Stimulated activated CD8-positive, alpha-beta memory T cell treated with anti-CD3 and anti-CD28 coated beads, Interleukin-4, amount 100 ng/mL, for 24 hours (primary cell): ENCODE results near the gene SFMBT1.

Experiments
- DNase-seq: peaks from one replicate; pipeline ENCODE4 v3.0.0-alpha.2; 2020; ENCODE audit warnings: low read depth

The SFMBT1 gene

DNA sequence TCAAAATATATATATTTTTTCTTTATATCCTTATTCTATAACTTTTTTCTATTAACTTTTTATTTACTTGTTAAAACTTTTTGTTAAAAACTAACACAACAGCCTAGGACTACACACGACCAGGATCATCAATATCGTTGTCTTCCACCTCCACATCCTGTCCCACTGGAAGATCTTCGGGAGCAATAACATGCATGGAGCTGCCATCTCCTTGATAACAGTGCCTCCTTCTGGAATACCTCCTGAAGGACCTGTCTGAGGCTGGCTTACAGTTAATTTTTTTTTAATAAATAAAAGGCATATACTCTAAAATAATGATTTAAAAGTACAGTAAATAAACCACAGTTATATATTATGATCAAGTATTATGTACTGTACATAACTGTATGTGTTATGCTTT, 58.9 kb downstream of the SFMBT1 start:
- DNase-seq: no peak

DNA sequence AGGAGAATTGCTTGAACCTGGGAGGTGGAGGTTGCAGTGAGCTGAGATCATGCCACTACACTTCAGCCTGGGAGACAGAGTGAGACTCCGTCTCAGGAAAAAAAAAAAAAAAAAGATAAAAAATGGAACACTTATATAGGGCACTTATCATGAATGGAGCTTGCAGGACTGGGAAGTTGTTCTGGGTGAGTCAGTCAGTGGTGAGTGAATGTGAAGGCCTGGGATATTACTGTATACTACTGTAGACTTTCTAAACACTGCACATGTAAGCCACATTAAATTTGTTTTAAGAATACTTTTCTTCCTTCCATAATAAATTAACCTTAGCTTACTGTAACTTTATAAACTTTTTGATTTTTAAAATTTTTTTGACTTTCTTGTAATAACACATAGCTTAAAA, 59.8 kb downstream of the SFMBT1 start:
- DNase-seq: no peak

DNA sequence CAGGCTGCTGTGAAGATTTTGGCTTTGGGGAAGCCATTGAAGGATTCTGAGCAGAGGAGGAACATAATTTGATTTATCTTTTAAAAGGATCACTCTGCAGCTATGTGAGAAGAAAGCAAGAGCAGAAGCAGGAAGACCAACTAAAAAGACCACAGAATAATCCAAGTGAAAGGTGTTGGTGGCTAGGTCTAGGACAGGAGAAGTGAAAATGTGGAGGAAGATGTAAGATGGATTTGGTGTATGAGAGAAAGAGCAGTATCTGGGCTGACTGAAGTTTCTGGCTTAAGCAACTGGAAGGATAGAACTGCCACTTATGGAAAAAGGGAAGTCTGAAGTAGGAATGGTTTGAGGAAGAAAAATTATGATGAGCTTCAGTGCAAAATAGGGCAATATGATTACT, 62.0 kb downstream of the SFMBT1 start:
- DNase-seq: no peak

DNA sequence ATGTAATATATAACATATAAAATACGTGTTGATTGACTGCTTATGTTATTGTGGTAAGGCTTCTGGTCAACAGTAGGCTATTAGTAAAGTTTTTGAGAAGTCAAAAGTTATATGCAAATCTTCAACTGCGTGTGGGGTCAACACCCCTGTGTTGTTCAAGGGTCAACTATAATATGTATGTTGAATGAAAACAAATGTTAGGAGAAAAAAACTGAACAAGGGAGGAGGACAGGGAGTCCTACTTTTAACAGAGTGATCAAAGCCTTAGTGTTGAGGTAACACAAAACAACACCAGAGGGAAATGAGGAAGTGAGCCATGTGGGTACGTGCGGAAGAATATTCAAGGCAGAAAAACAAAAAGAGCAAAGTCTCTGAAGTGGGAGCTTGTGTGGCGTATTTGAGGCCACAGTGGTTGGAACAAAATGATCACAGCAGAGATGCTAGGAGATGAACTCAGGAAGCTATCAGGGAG, 62.5 kb downstream of the SFMBT1 start:
- DNase-seq: peak; percentile 34

DNA sequence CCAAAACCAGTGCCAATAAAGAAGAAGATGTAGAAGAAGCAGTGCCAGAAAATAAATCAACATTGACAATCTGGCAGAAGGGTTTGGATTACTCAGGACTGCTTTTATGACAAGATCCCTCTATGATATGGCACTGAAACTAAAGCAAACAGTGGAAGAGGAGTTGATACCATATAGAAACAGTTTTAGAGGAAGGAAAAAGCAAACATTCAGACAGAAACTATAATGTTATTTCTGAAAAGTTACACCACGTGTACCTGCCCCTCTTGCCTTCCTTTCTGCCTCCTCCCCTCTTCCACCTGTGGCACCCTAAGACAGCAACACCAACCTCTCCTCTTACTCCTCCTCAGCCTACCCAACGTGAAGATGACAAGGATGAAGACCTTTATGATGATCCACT, 63.0 kb downstream of the SFMBT1 start:
- no peak for DNase-seq

DNA sequence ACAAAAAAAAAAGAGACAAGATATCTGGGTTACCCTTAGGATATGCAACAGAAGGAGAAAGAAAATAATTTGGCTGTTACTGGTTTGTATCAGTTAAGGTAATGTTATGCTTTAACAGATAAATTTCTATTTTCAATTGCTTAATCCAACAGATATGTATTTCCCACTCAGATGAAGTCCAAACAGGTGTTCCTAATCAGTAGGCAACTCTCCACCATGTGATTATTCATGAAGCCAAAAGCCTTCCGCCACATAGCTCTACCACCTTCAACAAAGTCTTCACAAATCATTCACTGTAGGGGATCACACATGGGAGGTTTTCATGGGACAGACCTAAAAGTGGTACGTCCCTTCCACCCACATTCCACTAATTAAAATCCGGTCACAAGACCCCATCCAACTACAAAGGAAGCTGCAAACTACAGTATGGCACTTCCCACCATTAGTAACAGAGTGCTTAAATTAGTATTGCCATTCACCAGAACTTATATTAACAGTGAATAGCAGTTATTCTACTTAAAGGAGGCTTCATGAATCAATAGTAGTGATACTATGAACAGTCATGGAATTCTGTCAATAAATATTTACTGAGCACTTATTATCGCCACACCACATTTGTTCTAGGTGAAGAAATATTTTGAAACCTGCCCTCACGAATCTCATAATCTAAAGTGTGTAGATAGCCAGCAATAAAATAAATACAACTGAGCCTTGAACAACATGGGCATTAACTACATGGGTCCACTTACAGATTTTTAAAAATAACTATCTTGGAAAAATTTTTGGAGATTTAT, 66.5 kb downstream of the SFMBT1 start:
- no peak for DNase-seq

DNA sequence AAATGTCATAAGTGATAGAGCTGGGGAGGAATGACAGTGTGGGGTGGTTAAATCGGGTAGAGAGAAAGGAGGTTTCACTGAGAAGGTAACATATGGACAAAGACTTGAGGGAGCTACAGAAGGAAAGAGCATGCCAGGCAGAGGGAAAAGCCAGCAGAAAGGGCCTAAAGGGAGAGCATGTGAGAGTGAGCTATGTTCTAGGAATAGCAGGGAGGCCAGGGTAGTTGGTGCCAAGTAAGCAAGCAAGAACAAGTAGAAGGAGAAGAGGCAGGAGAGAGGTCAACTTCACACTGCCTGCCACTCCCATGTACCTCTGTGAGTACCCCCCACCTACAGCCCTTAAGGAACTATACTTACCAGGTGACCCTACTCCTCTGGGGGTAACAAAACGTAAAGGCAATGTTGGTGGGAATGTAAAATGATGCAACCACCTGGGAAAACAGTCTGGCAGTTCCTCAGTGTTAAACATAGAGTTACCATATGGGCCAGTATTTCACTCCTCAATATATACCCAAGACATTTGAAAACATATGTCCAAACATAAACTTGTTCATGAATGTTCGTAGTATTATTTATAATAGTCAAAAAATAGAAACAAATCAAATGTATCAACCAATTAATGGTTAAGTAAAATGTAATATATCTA, 67.6 kb downstream of the SFMBT1 start:
- no peak for DNase-seq

DNA sequence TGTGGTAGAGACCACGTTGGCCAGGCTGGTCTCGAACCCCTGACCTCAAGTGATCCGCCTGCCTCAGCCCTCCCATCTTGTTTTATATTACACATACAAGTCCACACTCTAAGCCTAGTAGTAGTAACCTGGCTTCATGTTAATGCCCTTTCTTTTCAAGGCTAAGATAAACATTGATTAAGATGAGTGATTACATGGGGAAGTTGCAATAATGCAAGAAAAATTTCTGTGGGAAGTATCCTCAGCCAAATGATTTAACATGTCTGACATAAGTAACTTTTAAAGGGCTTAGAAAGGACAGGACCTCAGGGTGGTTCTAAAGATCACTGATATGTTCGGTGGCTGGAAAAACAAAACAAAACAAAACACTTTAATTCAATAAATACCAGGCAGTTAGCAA, 72.1 kb downstream of the SFMBT1 start:
- DNase-seq: no peak

DNA sequence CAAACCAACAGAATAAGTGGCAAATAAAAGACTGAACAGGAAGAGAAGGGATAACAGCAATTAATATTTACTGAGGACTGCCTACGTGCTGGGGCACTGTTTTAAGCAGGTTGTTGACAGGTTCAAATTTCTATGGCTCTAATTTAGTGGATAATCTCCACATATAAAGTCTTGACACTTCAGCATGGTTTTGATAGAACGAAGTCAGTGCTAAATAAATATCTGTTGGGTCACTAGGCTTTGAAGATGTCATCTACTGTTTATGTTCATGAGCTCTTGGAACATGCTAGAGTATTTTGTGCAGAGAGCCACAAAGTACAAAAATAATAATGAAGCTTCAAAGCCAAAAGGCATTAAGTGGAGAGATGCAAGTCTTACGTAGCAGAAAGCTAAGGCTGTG, 74.0 kb downstream of the SFMBT1 start:
- no peak for DNase-seq

DNA sequence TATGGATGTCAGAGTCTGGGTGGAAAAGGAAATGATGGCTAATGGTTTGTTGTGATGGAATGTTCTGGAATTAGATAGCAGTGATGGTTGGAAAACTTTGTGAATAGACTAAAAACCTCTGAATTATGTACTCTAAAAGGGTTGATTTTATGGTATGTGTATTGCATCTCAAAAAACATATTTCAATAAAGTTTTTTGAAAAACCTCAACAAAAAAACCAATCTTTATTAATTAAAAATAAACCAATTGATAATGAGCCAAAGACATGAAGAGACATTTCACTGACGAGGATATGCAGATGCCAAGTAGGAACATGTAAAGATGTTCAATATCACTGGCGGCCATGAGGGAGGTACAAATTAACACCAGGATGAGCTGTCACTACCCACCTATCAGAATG, 78.5 kb downstream of the SFMBT1 start:
- no peak for DNase-seq

DNA sequence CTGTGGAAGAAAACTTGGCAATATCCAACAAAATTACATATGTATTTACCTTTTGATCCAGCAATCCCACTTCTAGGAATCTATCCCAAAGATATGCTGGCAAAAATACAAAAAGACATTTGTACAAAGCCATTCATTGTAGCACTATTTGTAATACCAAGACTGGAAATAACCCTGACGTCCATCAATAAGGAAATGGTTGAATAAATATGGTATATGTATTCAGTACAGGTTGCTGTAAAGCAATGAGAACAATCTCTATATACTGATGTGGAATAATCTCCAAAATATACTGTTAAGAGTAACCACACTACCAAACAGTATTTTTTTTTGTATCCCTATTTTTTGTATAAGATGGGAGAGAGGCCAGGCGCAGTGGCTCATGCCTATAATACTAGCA, 83.7 kb downstream of the SFMBT1 start:
- no peak for DNase-seq

DNA sequence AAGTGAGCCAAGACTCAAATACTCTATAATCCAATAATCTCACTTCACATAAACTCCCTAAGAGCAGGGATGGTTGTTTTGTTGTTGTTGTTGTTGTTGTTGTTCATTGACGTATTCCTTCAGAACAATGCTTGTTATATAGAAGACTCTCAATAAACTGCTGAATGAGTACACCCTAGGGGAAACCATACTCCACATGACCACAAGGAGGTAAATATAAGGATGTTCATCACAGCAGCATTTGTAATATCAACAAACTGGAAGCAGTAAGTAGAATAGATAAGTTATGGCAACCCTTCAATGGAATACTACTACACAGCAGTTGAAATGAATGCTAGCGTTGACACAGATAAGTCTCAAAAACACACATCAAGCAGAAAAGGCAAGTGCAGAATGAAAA, 86.1 kb downstream of the SFMBT1 start:
- no peak for DNase-seq

DNA sequence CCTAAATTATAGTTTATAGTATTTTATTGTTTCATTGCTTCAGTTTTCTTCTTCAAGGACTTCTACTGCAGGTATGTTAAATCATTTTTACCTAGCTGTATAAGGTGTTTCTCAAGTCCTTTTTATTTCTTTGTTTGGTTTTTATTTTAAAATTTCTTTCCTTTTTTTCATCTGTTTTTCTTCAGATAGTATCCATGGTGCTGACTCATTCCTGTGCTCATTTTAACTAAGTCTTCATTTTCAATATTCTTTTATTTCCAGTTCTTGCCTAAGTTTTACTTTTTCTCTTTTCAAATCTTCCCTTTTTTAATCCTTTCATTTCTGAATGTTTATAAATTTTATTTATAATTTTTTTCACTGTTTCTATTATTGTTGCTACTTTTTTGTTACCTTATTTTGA, 106.3 kb downstream of the SFMBT1 start:
- no peak for DNase-seq

DNA sequence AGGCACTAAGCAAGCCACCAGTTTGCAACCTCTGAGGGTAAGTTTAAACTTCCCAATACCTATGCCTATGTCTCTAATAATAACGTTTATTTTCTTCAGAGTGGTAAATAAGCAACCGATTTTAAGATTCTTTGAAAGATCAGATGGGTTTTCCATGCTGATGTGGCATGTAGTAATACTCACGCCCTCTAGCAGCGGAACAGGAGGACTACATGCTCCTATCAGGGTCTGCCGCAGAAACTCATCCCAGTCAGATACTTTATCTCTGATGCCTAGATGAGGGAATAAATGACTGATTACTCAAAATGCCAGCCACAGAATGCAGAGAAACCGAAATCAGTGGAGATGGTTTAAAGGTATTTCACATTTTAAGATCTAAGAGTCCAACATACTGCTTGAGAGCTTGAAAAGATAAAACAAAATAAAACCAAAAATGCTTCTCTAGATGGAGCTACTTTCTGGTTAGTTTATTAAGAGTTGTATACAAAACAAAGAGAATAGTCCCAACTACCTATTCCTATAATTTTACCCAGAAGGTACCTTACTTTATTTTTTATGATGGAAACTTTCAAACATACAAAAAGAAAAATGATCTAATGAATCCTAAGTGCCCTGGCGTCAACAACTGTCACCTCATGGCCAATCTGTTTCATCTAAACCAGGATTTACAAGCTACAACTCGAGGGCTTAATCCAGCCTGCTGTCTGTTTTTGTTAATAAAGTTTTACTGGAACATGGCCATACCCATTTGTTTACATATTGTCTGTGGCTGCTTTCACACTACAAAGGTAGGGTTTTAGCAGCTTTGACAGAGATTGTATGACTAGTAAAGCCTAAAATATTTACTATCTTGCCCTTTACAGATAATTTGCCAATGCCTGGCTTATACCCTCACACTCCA, 111.0 kb downstream of the SFMBT1 start:
- DNase-seq: peak; percentile 19

DNA sequence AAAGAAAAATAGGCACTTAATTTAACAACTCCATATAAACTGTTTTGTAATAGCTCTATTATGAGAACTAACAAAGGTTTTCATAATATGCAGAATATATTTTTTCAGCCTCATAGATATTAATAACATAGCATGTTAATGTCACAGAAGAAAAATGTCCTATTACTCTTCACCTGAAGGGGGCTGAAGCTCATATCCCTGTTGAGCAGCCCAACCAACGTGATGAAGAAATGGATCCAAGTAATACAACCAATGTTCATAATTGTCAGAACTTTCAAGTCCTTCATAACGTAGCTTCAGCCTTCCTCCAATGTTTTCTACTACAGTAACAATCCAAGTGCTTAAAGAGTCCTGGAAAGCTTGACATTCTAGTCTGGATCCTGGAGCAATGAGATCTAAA, 114.0 kb downstream of the SFMBT1 start:
- no peak for DNase-seq

DNA sequence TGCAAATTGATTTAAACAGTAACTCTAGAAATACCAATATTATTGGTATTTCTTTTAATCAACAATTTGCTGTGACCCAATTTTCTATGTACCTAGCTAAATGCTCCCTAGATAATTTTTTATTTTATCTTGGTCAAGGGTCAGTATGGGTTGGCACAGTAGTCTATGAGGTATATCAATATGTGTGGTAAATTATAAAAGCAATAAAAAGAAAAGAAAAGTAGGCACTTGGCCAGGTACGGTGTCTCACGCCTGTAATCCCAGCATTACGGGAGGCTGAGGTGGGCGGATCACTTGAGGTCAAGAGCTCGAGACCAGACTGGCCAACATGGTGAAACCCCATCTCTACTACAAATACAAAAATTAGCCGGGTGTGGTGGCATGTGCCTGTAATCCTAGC, 114.5 kb downstream of the SFMBT1 start:
- DNase-seq: no peak

DNA sequence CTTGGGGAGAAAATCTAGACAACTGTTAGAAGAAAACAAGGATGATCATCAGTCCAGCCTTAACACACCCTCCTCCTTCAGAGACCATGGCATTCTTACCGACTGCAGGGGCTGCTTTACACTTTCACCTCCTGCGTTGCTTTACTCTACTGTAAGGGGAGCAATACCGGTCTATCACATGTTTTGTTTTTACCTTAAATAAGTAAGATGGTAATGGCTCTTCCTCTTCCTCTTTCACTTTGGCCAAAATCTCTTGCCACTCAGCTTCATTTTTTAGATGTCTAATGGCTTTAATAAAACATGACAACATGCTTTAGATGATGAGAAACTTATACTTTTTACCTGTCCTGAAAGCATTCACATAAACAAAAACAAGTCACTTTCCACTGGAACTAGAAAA, 115.1 kb downstream of the SFMBT1 start:
- no peak for DNase-seq

DNA sequence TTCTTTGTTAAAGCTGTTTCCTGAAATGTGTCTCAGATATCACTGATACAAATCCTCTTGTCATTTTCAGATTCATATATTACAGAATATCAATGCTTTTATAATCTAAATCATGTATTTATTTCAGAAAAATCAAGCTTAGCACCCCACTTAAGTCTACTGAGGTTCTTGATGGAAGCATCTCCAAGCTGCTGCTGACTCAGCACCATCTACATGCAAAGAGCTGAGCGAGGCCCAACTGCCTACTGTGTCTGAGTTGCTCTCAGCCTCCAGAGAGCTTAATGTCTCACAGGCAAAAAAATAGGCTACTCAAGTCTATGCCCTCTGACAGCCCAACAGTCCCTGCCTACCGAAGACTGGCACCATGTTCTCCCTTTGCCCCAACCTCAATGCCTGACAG, 119.3 kb downstream of the SFMBT1 start:
- DNase-seq: no peak

DNA sequence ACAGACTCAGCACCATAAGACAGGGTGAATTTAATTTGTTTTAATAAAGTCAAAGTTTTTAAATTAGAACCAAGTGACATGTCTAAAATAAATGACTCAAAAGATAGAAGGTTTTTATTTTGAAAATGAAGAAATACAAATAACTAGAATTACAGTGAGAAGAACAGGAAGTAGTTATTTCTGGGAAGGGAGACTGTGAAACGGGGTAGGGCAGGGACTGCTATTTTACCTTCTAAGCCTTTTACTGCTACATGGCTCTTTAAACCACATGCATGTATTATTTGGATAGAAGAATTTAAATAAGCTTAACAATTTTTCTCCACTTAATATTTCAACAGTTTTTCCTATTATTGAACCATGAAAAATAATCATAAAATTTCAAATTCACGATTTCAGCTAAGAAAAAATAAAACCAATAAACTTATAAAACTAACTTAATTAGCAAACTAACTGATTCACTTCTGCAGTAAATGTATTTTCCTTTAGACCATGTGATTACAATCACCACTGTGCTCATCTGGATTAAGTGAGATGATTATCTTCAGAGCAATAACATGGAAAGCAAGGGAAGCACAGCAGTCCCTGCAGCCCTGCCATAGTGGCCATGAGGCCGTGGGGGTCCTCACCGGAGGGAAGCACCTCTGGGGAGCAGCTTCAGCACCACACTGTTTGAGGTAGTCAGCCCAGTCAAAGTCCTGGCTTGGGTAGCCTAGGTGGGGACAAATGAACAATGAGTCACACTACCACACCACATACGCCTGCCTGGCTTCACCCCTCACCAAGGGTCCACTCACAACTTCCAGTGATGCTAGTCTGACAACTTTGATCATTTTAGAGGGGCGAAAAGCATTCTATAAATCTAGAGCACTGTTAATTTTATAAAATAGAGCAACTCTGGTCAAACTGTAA, 120.2 kb downstream of the SFMBT1 start:
- DNase-seq: no peak

DNA sequence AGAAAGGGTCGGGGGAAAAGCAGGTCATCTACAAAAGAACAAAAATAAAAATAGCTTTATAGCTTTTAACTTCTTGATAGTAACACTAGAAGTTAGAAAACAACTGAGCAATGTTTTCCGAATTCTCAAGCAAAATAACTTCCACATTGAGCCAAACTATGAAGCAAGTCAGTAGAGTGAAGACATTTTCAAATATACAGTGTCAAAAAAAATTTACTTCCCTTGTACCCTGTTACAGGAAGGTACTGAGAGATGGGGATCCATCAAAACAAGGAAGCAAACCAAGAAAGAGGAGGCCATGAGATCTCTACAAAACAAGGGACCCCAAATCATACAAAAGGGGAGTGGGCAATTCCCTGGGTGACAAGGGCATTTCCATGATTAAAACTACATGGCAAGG, 121.9 kb downstream of the SFMBT1 start:
- DNase-seq: no peak

DNA sequence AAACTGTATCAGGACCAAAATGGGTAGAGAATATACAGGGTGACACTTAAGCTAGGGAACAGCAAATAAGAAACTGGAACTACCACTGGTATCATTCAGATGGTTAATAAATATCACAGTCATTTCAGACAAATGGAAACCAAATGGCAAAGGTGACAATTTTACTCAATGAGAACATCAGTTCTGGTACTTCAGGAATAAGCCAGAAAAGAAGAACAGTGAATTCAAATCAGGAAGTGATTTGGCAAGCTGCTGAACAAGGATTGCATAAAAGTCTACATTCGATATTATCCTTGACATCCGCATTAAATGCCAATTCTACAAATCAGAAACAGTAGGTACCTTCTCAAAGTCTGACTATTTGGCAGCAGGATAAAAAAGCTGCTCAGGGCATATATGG, 125.0 kb downstream of the SFMBT1 start:
- no peak for DNase-seq

DNA sequence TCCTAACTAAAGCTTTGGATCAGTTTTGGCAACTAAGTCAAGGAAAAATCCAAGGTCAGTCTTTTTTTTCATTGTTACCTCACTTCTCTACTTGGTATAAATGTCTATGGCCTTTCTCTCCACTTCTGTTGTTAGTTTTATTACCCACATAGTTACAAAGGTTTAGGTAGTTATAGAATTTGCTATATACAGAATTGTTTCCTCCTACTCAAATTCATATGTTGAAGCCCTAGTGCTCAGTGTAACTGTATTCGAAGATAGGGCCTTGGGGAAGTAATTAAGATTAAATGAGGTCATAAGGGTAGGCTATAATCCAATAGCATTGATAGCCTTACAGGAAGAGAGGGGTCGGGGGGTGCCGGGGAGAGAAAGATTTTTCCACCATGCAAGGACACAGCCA, 128.8 kb downstream of the SFMBT1 start:
- DNase-seq: no peak
